Activated T-helper 2 cell treated with anti-CD3 and anti-CD28 coated beads, Interferon-gamma antibody, Interleukin-2, Interleukin-4, amounts not matched to agents 10 μg/mL and 5 μg/mL and 100 μg/mL, durations not matched to agents 14 hours and 24 hours and 36 hours (primary cell): ENCODE results near the gene TSGA10IP. TPM values are rescaled to one million over a fixed set of nuclear protein-coding genes. Genes with fewer than 3 reads are reported as not detected.

ENCODE experiments used
- total RNA-seq: library from RNA; stranded (reverse); gene quantifications from 2 replicates; pipeline ENCODE4 v1.2.3, GENCODE V29; 2022

TSGA10IP gene
- total RNA-seq, 1 donor from 2014 or later: not detected

Other genes starting within 250 kb of the TSGA10IP start
- 76.3 and 79.4 TPM in 2 replicates for gene KAT5, start 233.2 kb upstream of the TSGA10IP start, total RNA-seq
- 85.0 and 94.0 TPM in 2 replicates for gene RNASEH2C, start 224.7 kb upstream of the TSGA10IP start, total RNA-seq
- 24.6 and 24.9 TPM in 2 replicates for gene AP5B1, start 164.5 kb upstream of the TSGA10IP start, total RNA-seq
- gene OVOL1, start 158.4 kb upstream of the TSGA10IP start, total RNA-seq: 0.16 TPM in 2 replicates
- gene SNX32, start 111.5 kb upstream of the TSGA10IP start, total RNA-seq: 0.64 and 0.96 TPM in 2 replicates
- gene CFL1, start 87.3 kb upstream of the TSGA10IP start, total RNA-seq: 1,155 and 1,184 TPM in 2 replicates
- gene MUS81, start 85.0 kb upstream of the TSGA10IP start, total RNA-seq: 84.9 and 90.5 TPM in 2 replicates
- gene EFEMP2, start 72.7 kb upstream of the TSGA10IP start, total RNA-seq: 8.8 and 9.2 TPM in 2 replicates
- 10.0 and 10.3 TPM in 2 replicates for gene CTSW, start 65.6 kb upstream of the TSGA10IP start, total RNA-seq
- gene FIBP, start 57.0 kb upstream of the TSGA10IP start, total RNA-seq: 95.4 and 99.8 TPM in 2 replicates
- 53.2 and 55.2 TPM in 2 replicates for gene CCDC85B, start 54.8 kb upstream of the TSGA10IP start, total RNA-seq
- gene FOSL1, start 45.1 kb upstream of the TSGA10IP start, total RNA-seq: 24.0 and 25.9 TPM in 2 replicates
- 23.7 and 23.8 TPM in 2 replicates for gene C11orf68, start 26.4 kb upstream of the TSGA10IP start, total RNA-seq
- 116 and 118 TPM in 2 replicates for gene DRAP1, start 26.1 kb upstream of the TSGA10IP start, total RNA-seq
- gene SART1, start 16.3 kb downstream of the TSGA10IP start, total RNA-seq: 81.7 and 98.5 TPM in 2 replicates
- gene EIF1AD, start 56.7 kb downstream of the TSGA10IP start, total RNA-seq: 64.5 and 65.2 TPM in 2 replicates
- gene BANF1, start 57.0 kb downstream of the TSGA10IP start, total RNA-seq: 272 and 281 TPM in 2 replicates
- 0.69 and 0.75 TPM in 2 replicates for gene CST6, start 66.5 kb downstream of the TSGA10IP start, total RNA-seq
- 0.46 and 0.78 TPM in 2 replicates for gene CATSPER1, start 81.0 kb downstream of the TSGA10IP start, total RNA-seq
- 0.18 TPM in 1 of 2 replicates, not detected in the other for gene GAL3ST3, start 103.7 kb downstream of the TSGA10IP start, total RNA-seq
- 252 and 268 TPM in 2 replicates for gene SF3B2, start 106.9 kb downstream of the TSGA10IP start, total RNA-seq
- gene PACS1, start 124.8 kb downstream of the TSGA10IP start, total RNA-seq: 75.6 and 83.7 TPM in 2 replicates